ENCODE data around the gene TSPAN5.

DNA sequence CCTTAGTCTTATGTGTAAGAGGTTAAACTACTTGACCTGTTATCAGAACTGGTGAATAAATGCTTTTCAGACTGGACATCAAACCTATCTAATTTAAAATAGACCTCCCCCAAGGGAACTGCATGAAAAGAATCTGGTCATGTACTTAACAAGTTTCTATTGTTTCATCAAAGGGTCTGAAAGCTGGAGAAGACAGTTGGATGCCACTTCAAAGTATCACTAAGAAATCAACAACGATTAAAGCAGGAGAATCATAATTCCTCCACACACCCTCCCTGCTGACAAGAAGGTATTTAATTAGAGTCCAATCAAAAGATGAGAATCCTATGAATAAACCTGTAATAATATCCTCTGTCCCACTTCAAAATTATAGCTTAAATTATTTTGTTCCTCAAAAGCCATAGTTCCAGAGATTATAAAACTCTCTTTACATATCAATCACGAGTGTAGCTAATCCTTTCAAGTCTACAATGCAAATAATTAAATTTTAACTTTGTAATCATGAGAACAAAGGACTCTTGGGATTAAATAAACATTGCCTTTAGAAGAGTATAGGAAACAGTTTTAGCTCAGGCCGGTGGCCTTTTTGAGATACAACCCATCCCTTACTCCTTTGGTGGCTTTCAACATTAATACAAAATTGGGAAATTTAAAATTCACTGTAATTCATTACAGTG is 35.1 kb downstream of the TSPAN5 start:
- TF ChIP-seq, protein P1, sequence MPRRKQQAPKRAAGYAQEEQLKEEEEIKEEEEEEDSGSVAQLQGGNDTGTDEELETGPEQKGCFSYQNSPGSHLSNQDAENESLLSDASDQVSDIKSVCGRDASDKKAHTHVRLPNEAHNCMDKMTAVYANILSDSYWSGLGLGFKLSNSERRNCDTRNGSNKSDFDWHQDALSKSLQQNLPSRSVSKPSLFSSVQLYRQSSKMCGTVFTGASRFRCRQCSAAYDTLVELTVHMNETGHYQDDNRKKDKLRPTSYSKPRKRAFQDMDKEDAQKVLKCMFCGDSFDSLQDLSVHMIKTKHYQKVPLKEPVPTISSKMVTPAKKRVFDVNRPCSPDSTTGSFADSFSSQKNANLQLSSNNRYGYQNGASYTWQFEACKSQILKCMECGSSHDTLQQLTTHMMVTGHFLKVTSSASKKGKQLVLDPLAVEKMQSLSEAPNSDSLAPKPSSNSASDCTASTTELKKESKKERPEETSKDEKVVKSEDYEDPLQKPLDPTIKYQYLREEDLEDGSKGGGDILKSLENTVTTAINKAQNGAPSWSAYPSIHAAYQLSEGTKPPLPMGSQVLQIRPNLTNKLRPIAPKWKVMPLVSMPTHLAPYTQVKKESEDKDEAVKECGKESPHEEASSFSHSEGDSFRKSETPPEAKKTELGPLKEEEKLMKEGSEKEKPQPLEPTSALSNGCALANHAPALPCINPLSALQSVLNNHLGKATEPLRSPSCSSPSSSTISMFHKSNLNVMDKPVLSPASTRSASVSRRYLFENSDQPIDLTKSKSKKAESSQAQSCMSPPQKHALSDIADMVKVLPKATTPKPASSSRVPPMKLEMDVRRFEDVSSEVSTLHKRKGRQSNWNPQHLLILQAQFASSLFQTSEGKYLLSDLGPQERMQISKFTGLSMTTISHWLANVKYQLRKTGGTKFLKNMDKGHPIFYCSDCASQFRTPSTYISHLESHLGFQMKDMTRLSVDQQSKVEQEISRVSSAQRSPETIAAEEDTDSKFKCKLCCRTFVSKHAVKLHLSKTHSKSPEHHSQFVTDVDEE (CRISPR knock-in tag; IDR thresholded peaks at IDR 0.05), result no peak
- TF ChIP-seq ZFP30 (CRISPR knock-in tag; IDR thresholded peaks at IDR 0.05), result no peak
- no peak for TF ChIP-seq ZNF70 (CRISPR knock-in tag; IDR thresholded peaks at IDR 0.05)
- no peak for TF ChIP-seq ZNF8 (CRISPR knock-in tag; IDR thresholded peaks at IDR 0.05)
- TF ChIP-seq TCF4 (CRISPR knock-in tag; IDR thresholded peaks at IDR 0.05; ENCODE audit: borderline replicate concordance), result no peak
- no peak for TF ChIP-seq RARB (CRISPR knock-in tag; IDR thresholded peaks at IDR 0.05)
- no peak for TF ChIP-seq ARNTL (CRISPR knock-in tag; IDR thresholded peaks at IDR 0.05; ENCODE audit: borderline replicate concordance, low read depth)
- no peak for TF ChIP-seq ZFP3 (CRISPR knock-in tag; IDR thresholded peaks at IDR 0.05)
- no peak for TF ChIP-seq GLIS3 (CRISPR knock-in tag; IDR thresholded peaks at IDR 0.05)
- TF ChIP-seq, protein P2, sequence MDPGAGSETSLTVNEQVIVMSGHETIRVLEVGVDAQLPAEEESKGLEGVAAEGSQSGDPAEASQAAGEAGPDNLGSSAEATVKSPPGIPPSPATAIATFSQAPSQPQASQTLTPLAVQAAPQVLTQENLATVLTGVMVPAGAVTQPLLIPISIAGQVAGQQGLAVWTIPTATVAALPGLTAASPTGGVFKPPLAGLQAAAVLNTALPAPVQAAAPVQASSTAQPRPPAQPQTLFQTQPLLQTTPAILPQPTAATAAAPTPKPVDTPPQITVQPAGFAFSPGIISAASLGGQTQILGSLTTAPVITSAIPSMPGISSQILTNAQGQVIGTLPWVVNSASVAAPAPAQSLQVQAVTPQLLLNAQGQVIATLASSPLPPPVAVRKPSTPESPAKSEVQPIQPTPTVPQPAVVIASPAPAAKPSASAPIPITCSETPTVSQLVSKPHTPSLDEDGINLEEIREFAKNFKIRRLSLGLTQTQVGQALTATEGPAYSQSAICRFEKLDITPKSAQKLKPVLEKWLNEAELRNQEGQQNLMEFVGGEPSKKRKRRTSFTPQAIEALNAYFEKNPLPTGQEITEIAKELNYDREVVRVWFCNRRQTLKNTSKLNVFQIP (CRISPR knock-in tag; IDR thresholded peaks at IDR 0.05; ENCODE audit: borderline replicate concordance, low read depth), result no peak

Data from SK-N-SH treated with all-trans-retinoic acid at 6 μM for 48 hours (cell line).